ENCODE results near the gene ECPAS. TPM values are rescaled to one million over a fixed set of nuclear protein-coding genes. Genes with fewer than 3 reads are reported as not detected.
"Not testable (repeated sequence)": the region's sequence is repeated elsewhere in the genome, so short reads cannot be mapped to it uniquely, and the experiment has no call there.

Gene ECPAS
- total RNA-seq, 1 donor from 2014 or later = 108 TPM

DNA sequence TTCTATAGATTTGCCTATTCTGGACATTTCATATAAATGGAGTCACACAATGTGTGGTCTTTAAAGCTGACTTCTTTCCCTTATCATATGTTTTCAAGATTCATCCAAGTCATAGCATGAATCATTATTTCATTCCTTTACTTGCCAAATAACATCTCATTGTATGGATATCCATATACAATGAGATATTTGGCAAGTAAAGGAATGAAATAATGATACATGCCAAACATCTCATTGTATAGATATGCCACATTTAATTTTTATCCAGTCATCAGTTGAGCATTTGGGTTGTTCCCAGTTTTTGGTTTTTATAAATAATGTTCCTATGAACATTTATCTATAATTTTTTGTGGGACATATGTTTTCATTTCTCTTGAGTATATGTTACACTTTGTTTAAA lies 133.6 kb downstream of the ECPAS start:
- H3K27me3 Mint-ChIP-seq (ENCODE audit: unreplicated experiment) = no peaks in the 10 kb centered on the region
- H3K27ac Mint-ChIP-seq (ENCODE audit: unreplicated experiment) = no peak overlapping the region
- H3K9me3 Mint-ChIP-seq (ENCODE audit: unreplicated experiment) = peaks cover 27% of the 10 kb centered on the region
- DNase-seq (ENCODE audit: extremely low spot score, unreplicated experiment) = no peak
- no peak overlapping the region for H3K4me3 Mint-ChIP-seq (ENCODE audit: unreplicated experiment)
- no peaks in the 10 kb centered on the region for H3K36me3 Mint-ChIP-seq (ENCODE audit: unreplicated experiment)
- TF ChIP-seq, protein P1, sequence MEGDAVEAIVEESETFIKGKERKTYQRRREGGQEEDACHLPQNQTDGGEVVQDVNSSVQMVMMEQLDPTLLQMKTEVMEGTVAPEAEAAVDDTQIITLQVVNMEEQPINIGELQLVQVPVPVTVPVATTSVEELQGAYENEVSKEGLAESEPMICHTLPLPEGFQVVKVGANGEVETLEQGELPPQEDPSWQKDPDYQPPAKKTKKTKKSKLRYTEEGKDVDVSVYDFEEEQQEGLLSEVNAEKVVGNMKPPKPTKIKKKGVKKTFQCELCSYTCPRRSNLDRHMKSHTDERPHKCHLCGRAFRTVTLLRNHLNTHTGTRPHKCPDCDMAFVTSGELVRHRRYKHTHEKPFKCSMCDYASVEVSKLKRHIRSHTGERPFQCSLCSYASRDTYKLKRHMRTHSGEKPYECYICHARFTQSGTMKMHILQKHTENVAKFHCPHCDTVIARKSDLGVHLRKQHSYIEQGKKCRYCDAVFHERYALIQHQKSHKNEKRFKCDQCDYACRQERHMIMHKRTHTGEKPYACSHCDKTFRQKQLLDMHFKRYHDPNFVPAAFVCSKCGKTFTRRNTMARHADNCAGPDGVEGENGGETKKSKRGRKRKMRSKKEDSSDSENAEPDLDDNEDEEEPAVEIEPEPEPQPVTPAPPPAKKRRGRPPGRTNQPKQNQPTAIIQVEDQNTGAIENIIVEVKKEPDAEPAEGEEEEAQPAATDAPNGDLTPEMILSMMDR (IDR thresholded peaks at IDR 0.05) = no peak
- peaks cover 7% of the 10 kb centered on the region for H3K4me1 Mint-ChIP-seq (ENCODE audit: unreplicated experiment)

DNA sequence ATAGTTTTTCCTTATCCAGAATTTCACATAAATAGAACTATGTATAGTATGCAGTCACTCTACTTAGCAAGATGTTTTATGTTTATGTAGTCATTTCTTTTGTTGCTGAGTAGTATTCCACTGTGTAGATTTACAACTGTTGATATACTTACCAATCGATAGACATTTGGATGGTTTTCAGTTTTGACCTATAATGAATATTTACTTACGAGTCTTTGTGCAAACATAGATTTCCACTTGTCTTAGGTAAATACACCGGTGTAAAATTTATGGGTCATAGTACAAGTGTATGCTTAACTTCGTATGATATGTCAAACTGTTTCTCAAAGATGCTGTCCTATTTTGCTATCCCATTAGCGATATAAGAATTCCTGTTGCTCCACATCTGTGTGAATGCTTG lies 134.4 kb downstream of the ECPAS start:
- no peak for DNase-seq (ENCODE audit: extremely low spot score, unreplicated experiment)
- TF ChIP-seq, protein P1 (IDR thresholded peaks at IDR 0.05) = no peak
- H3K9me3 Mint-ChIP-seq (ENCODE audit: unreplicated experiment) = peaks cover 27% of the 10 kb centered on the region
- H3K27me3 Mint-ChIP-seq (ENCODE audit: unreplicated experiment) = no peaks in the 10 kb centered on the region
- H3K36me3 Mint-ChIP-seq (ENCODE audit: unreplicated experiment) = no peaks in the 10 kb centered on the region
- no peak overlapping the region for H3K27ac Mint-ChIP-seq (ENCODE audit: unreplicated experiment)
- H3K4me3 Mint-ChIP-seq (ENCODE audit: unreplicated experiment) = no peak overlapping the region
- H3K4me1 Mint-ChIP-seq (ENCODE audit: unreplicated experiment) = peaks cover 7% of the 10 kb centered on the region

DNA sequence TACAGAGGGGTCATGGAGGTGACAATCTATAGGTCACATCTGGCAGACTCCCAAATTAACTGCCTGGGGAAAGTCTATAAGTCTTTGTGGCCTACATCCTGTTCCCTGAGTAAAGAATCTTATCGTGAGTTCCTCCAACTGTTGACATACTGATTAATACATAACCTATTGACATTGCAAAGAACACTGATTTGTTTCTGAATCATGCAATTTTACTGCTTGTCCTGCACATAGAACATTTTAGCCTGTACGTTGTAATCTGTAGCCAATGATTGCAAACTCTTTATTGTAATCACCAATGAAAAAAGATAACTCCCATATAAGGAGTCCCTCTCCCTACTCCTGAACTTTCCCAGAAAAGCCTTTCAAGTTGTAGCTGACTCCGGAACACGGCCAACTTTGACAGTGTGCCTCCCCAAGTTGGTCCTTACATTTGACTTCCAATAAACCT lies 135.3 kb downstream of the ECPAS start:
- TF ChIP-seq, protein P1 (IDR thresholded peaks at IDR 0.05) = no peak
- peaks cover 7% of the 10 kb centered on the region for H3K4me1 Mint-ChIP-seq (ENCODE audit: unreplicated experiment)
- H3K9me3 Mint-ChIP-seq (ENCODE audit: unreplicated experiment) = peaks cover 20% of the 10 kb centered on the region
- no peak overlapping the region for H3K4me3 Mint-ChIP-seq (ENCODE audit: unreplicated experiment)
- no peaks in the 10 kb centered on the region for H3K36me3 Mint-ChIP-seq (ENCODE audit: unreplicated experiment)
- H3K27me3 Mint-ChIP-seq (ENCODE audit: unreplicated experiment) = no peaks in the 10 kb centered on the region
- no peak overlapping the region for H3K27ac Mint-ChIP-seq (ENCODE audit: unreplicated experiment)
- DNase-seq (ENCODE audit: extremely low spot score, unreplicated experiment) = no peak

DNA sequence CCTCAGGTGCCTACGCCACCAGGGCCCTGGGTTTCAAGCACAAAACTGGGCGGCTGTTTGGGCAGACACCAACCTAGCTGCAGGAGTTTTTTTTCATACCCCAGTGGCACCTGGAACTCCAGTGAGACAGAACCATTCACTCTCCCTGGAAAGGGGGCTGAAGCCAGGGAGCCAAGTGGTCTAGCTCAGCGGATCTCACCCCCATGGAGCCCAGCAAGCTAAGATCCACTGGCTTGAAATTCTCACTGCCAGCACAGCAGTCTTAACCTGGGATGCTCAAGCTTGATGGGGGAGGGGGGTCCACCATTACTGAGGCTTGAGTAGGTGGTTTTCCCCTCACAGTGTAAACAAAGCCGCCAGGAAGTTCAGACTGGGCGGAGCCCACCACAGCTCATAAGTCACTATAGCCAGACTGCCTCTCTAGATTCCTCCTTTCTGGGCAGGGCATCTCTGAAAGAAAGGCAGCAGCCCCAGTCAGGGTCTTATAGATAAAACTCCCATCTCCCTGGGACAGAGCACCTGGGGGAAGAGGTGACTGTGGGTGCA lies 149.8 kb downstream of the ECPAS start:
- H3K4me1 Mint-ChIP-seq (ENCODE audit: unreplicated experiment); H3K4me3 Mint-ChIP-seq (ENCODE audit: unreplicated experiment); H3K36me3 Mint-ChIP-seq (ENCODE audit: unreplicated experiment); DNase-seq (ENCODE audit: extremely low spot score, unreplicated experiment); H3K9me3 Mint-ChIP-seq (ENCODE audit: unreplicated experiment); H3K27ac Mint-ChIP-seq (ENCODE audit: unreplicated experiment); H3K27me3 Mint-ChIP-seq (ENCODE audit: unreplicated experiment): not testable (repeated sequence)

DNA sequence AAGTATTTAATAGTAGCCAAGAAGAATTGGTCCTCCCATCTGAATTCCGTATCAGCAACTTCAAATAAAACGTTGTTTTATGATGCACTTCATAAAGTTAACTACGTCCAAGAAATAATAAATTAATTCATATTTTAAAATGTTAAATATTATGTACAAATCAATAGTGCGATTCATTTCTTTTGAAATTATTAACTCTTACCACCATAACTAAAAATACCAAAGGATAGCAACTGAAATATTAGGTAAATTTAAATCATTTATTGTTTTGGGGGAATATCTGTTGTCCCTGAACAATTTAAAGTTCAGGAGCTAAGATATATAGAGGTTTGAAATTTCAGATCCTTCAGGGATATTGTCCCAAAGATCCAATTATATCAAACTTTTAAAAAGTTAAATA lies 154.1 kb downstream of the ECPAS start, which contains the start of gene OR2K2:
Gene OR2K2, minus strand, starts transcription at position 101 of the 400 bp plus-strand sequence. CDS start 1,791 bp downstream, outside the sequence.
- Mint-ChIP-seq H3K27ac (ENCODE audit: unreplicated experiment) (no peak within 1 kb of the TSS), H3K4me1 (ENCODE audit: unreplicated experiment) (no peaks in the 10 kb centered on the region), H3K36me3 (ENCODE audit: unreplicated experiment) (no peaks in the 10 kb centered on the region), H3K4me3 (ENCODE audit: unreplicated experiment) (no peak within 1 kb of the TSS), H3K9me3 (ENCODE audit: unreplicated experiment) (peaks cover 10% of the 10 kb centered on the region), H3K27me3 (ENCODE audit: unreplicated experiment) (peaks cover 9% of the 10 kb centered on the region)
- TF ChIP-seq, protein P1 (IDR thresholded peaks at IDR 0.05) = no peak
- DNase-seq (ENCODE audit: extremely low spot score, unreplicated experiment) = no peak
